HEK293 (cell line): ENCODE data around the gene PPP1R12C.
A peak's percentile ranks its signal among the peaks of the same experiment; 100 is the strongest.

Experiments used
- GLIS2 ChIP-seq: fragments of 450-650 bp; formaldehyde crosslinking; IDR thresholded peaks from 2 replicates; pipeline ENCODE4 v1.5.1; 2016; ENCODE audit warnings: missing biosample characterization, missing genetic modification characterization
- HOXC10 ChIP-seq: sonication (generic); formaldehyde crosslinking; IDR thresholded peaks from 2 replicates; pipeline ENCODE4 v1.8.1; 2023; ENCODE audit warnings: mild to moderate bottlenecking, missing genetic modification reagents
- KLF1 ChIP-seq: fragments of 450-650 bp; formaldehyde crosslinking; IDR thresholded peaks from 2 replicates; pipeline ENCODE4 v1.5.1; 2016; ENCODE audit warnings: missing biosample characterization, missing genetic modification characterization
- MEIS1 ChIP-seq: sonication (generic); formaldehyde crosslinking; IDR thresholded peaks from 2 replicates; pipeline ENCODE4 v1.8.1; 2022; ENCODE audit warnings: missing genetic modification reagents, mild to moderate bottlenecking, borderline replicate concordance
- SP2 ChIP-seq: fragments of 450-650 bp; formaldehyde crosslinking; IDR thresholded peaks from 2 replicates; pipeline ENCODE4 v1.5.1; 2016; ENCODE audit warnings: missing biosample characterization, missing genetic modification characterization
- ZBTB17 ChIP-seq: fragments of 450-650 bp; formaldehyde crosslinking; IDR thresholded peaks from 2 replicates; pipeline ENCODE4 v1.5.1; 2016; ENCODE audit warnings: missing biosample characterization, missing genetic modification characterization
- ZFP3 ChIP-seq: fragments of 450-650 bp; formaldehyde crosslinking; IDR thresholded peaks from 2 replicates; pipeline ENCODE4 v1.5.1; 2016; ENCODE audit warnings: low read depth, missing biosample characterization, missing genetic modification characterization
- ZFP37 ChIP-seq: fragments of 450-650 bp; formaldehyde crosslinking; IDR thresholded peaks from 2 replicates; pipeline ENCODE4 v1.5.1; 2016; ENCODE audit warnings: missing biosample characterization, missing genetic modification characterization
- ZIC2 ChIP-seq: fragments of 450-650 bp; formaldehyde crosslinking; IDR thresholded peaks from 2 replicates; pipeline ENCODE4 v1.5.1; 2016; ENCODE audit warnings: missing biosample characterization, missing genetic modification characterization
- ZNF112 ChIP-seq: fragments of 450-650 bp; formaldehyde crosslinking; IDR thresholded peaks from 2 replicates; pipeline ENCODE4 v1.5.0; 2017; ENCODE audit warnings: missing biosample characterization, missing genetic modification characterization
- ZNF16 ChIP-seq: fragments of 450-650 bp; formaldehyde crosslinking; IDR thresholded peaks from 2 replicates; pipeline ENCODE4 v1.5.1; 2016; ENCODE audit warnings: low read depth, missing biosample characterization, missing genetic modification characterization
- ZNF169 ChIP-seq: fragments of 450-650 bp; formaldehyde crosslinking; IDR thresholded peaks from 2 replicates; pipeline ENCODE4 v1.5.1; 2016; ENCODE audit warnings: missing biosample characterization, missing genetic modification characterization
- ZNF184 ChIP-seq: fragments of 450-650 bp; IDR thresholded peaks from 2 replicates; pipeline ENCODE4 v1.5.1; 2018; ENCODE audit warnings: missing biosample characterization, mild to moderate bottlenecking, missing genetic modification characterization
- ZNF211 ChIP-seq: fragments of 450-650 bp; formaldehyde crosslinking; IDR thresholded peaks from 2 replicates; pipeline ENCODE4 v1.5.1; 2016; ENCODE audit warnings: low read depth, missing biosample characterization, missing genetic modification characterization
- ZNF248 ChIP-seq: fragments of 450-650 bp; formaldehyde crosslinking; IDR thresholded peaks from 2 replicates; pipeline ENCODE4 v1.5.1; 2017; ENCODE audit warnings: missing biosample characterization, missing genetic modification characterization
- ZNF26 ChIP-seq: fragments of 450-650 bp; formaldehyde crosslinking; IDR thresholded peaks from 2 replicates; pipeline ENCODE4 v1.5.1; 2016; ENCODE audit warnings: missing biosample characterization, missing genetic modification characterization
- ZNF274 ChIP-seq, 2 experiments: fragments of 200-500 bp in 1 of 2; fragments of 450-650 bp in 1 of 2; sonication (Bioruptor generic) in 1 of 2; formaldehyde crosslinking in 1 of 2; IDR thresholded peaks; 2 replicates each; pipeline versions ENCODE4 v1.5.1 to v1.6.1; 2014 to 2016; ENCODE audit warnings: borderline replicate concordance in 1 of 2, inconsistent platforms in 1 of 2, low read length in 1 of 2, missing biosample characterization in 1 of 2, missing genetic modification characterization in 1 of 2
- ZNF324 ChIP-seq: fragments of 450-650 bp; formaldehyde crosslinking; IDR thresholded peaks from 2 replicates; pipeline ENCODE4 v1.5.1; 2016; ENCODE audit warnings: missing biosample characterization, missing genetic modification characterization
- ZNF398 ChIP-seq: fragments of 450-650 bp; formaldehyde crosslinking; IDR thresholded peaks from 2 replicates; pipeline ENCODE4 v1.5.1; 2017; ENCODE audit warnings: missing biosample characterization, missing genetic modification characterization
- ZNF423 ChIP-seq: fragments of 450-650 bp; formaldehyde crosslinking; IDR thresholded peaks from 2 replicates; pipeline ENCODE4 v1.5.1; 2016; ENCODE audit warnings: missing biosample characterization, missing genetic modification characterization
- ZNF510 ChIP-seq: fragments of 450-650 bp; formaldehyde crosslinking; IDR thresholded peaks from 2 replicates; pipeline ENCODE4 v1.5.1; 2018; ENCODE audit warnings: mild to moderate bottlenecking, missing genetic modification characterization, missing biosample characterization; ENCODE audit not compliant: insufficient replicate concordance
- ZNF600 ChIP-seq: fragments of 450-650 bp; formaldehyde crosslinking; IDR thresholded peaks from 2 replicates; pipeline ENCODE4 v1.5.1; 2016; ENCODE audit warnings: missing biosample characterization, missing genetic modification characterization
- ZNF621 ChIP-seq: fragments of 450-650 bp; formaldehyde crosslinking; IDR thresholded peaks from 2 replicates; pipeline ENCODE4 v1.5.1; 2017; ENCODE audit warnings: missing biosample characterization, missing genetic modification characterization
- ZNF629 ChIP-seq: fragments of 450-650 bp; formaldehyde crosslinking; IDR thresholded peaks from 2 replicates; pipeline ENCODE4 v1.5.1; 2017; ENCODE audit warnings: missing biosample characterization, missing genetic modification characterization
- ZNF701 ChIP-seq: fragments of 450-650 bp; formaldehyde crosslinking; IDR thresholded peaks from 2 replicates; pipeline ENCODE4 v1.5.1; 2016; ENCODE audit warnings: missing biosample characterization, missing genetic modification characterization
- ZNF776 ChIP-seq: fragments of 450-650 bp; formaldehyde crosslinking; IDR thresholded peaks from 2 replicates; pipeline ENCODE4 v1.5.0; 2017; ENCODE audit warnings: missing biosample characterization, missing genetic modification characterization, borderline replicate concordance
- TF ChIP-seq, protein P1 (sequence below): fragments of 450-650 bp; formaldehyde crosslinking; IDR thresholded peaks from 2 replicates; pipeline ENCODE4 v1.5.1; 2016; ENCODE audit warnings: missing biosample characterization, missing genetic modification characterization
- TF ChIP-seq, protein P2 (sequence below): fragments of 450-650 bp; formaldehyde crosslinking; IDR thresholded peaks from 2 replicates; pipeline ENCODE4 v1.5.1; 2016; ENCODE audit warnings: missing biosample characterization, missing genetic modification characterization
- TF ChIP-seq, protein P3 (sequence below): fragments of 450-650 bp; formaldehyde crosslinking; IDR thresholded peaks from 2 replicates; pipeline ENCODE4 v1.5.1; 2016; ENCODE audit warnings: missing biosample characterization, missing genetic modification characterization
- TF ChIP-seq, protein P4 (sequence below): fragments of 450-650 bp; formaldehyde crosslinking; IDR thresholded peaks from 2 replicates; pipeline ENCODE4 v1.5.1; 2016; ENCODE audit warnings: missing biosample characterization, missing genetic modification characterization

The PPP1R12C gene

DNA sequence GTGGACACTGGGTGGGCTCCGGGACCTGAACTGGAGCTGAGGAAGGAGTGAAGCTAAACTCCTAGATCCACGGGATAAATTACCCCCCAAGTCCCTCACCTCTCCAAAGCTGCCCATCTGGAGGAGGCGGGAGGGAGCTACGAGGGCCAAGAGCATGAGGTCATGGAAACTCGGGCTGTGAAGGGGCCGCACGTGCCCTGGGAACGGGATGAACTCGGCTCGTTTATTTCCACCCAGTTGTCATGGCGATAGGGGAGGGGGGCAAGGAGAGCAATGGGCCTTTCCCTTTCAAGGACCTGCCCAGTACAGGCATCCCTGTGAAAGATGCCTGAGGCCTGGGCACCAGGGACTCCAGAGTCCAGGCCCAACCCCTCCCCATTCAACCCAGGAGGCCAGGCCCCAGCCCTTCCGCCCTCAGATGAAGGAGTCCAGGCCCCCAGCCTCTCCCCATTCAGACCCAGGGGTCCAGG is 3.8 kb downstream of the PPP1R12C start (continued):
- TF ChIP-seq ZNF274 (IDR thresholded peaks at IDR 0.05; ENCODE audit: low read length) (no peak), ZNF274 (tag by site-specific recombination; IDR thresholded peaks at IDR 0.05; ENCODE audit: borderline replicate concordance) (no peak), KLF1 (peak; percentile 94), ZNF211 (tag by site-specific recombination) (no peak), ZNF184 (tag by site-specific recombination) (no peak), HOXC10 (CRISPR knock-in tag) (no peak), ZNF621 (tag by site-specific recombination) (no peak), ZNF701 (no peak), ZNF324 (tag by site-specific recombination) (0 out of 2 replicates have a peak, but pooled peaks have one; percentile 40), ZFP3 (tag by site-specific recombination) (no peak), ZNF423 (tag by site-specific recombination) (no peak), MEIS1 (CRISPR knock-in tag) (no peak), ZNF510 (no peak), GLIS2 (peak; percentile 45; the same call in 1 of the 2 replicates), ZNF776 (tag by site-specific recombination) (no peak), ZNF169 (tag by site-specific recombination) (no peak), ZNF16 (no peak), ZNF26 (tag by site-specific recombination) (no peak), ZNF629 (tag by site-specific recombination) (peak; percentile 84), SP2 (peak; percentile 43), ZNF398 (tag by site-specific recombination) (peak; percentile 87), ZIC2 (tag by site-specific recombination) (no peak), ZNF600 (tag by site-specific recombination) (no peak), ZBTB17 (tag by site-specific recombination) (0 out of 2 replicates have a peak, but pooled peaks have one; percentile 26), ZNF112 (tag by site-specific recombination) (no peak), ZNF248 (no peak), ZFP37 (tag by site-specific recombination) (no peak)
- TF ChIP-seq, protein P1, sequence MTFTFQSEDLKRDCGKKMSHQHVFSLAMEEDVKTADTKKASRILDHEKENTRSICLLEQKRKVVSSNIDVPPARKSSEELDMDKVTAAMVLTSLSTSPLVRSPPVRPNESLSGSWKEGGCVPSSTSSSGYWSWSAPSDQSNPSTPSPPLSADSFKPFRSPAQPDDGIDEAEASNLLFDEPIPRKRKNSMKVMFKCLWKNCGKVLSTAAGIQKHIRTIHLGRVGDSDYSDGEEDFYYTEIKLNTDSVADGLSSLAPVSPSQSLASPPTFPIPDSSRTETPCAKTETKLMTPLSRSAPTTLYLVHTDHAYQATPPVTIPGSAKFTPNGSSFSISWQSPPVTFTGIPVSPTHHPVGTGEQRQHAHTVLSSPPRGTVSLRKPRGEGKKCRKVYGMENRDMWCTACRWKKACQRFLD, result no peak
- TF ChIP-seq, protein P2, sequence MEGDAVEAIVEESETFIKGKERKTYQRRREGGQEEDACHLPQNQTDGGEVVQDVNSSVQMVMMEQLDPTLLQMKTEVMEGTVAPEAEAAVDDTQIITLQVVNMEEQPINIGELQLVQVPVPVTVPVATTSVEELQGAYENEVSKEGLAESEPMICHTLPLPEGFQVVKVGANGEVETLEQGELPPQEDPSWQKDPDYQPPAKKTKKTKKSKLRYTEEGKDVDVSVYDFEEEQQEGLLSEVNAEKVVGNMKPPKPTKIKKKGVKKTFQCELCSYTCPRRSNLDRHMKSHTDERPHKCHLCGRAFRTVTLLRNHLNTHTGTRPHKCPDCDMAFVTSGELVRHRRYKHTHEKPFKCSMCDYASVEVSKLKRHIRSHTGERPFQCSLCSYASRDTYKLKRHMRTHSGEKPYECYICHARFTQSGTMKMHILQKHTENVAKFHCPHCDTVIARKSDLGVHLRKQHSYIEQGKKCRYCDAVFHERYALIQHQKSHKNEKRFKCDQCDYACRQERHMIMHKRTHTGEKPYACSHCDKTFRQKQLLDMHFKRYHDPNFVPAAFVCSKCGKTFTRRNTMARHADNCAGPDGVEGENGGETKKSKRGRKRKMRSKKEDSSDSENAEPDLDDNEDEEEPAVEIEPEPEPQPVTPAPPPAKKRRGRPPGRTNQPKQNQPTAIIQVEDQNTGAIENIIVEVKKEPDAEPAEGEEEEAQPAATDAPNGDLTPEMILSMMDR, result no peak
- TF ChIP-seq, protein P3, sequence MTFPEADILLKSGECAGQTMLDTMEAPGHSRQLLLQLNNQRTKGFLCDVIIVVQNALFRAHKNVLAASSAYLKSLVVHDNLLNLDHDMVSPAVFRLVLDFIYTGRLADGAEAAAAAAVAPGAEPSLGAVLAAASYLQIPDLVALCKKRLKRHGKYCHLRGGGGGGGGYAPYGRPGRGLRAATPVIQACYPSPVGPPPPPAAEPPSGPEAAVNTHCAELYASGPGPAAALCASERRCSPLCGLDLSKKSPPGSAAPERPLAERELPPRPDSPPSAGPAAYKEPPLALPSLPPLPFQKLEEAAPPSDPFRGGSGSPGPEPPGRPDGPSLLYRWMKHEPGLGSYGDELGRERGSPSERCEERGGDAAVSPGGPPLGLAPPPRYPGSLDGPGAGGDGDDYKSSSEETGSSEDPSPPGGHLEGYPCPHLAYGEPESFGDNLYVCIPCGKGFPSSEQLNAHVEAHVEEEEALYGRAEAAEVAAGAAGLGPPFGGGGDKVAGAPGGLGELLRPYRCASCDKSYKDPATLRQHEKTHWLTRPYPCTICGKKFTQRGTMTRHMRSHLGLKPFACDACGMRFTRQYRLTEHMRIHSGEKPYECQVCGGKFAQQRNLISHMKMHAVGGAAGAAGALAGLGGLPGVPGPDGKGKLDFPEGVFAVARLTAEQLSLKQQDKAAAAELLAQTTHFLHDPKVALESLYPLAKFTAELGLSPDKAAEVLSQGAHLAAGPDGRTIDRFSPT (tag by site-specific recombination), result peak; percentile 86
- TF ChIP-seq, protein P4, sequence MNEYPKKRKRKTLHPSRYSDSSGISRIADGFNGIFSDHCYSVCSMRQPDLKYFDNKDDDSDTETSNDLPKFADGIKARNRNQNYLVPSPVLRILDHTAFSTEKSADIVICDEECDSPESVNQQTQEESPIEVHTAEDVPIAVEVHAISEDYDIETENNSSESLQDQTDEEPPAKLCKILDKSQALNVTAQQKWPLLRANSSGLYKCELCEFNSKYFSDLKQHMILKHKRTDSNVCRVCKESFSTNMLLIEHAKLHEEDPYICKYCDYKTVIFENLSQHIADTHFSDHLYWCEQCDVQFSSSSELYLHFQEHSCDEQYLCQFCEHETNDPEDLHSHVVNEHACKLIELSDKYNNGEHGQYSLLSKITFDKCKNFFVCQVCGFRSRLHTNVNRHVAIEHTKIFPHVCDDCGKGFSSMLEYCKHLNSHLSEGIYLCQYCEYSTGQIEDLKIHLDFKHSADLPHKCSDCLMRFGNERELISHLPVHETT (tag by site-specific recombination), result no peak
